ENCODE measurements around the gene FBN1.

FBN1 gene

GRCh38 chr15:48373821-48374451 is 271.6 kb downstream of the FBN1 start:
- ChIA-PET CTCF (no interaction called here), POLR2A (no interaction called here)
- TF ChIP-seq KLF1 (tag by site-specific recombination; IDR thresholded peaks at IDR 0.05) (peak; percentile 52; the same call in 1 of the 2 replicates), PRDM10 (tag by site-specific recombination; IDR thresholded peaks at IDR 0.05) (0 out of 2 replicates have a peak, but pooled peaks have one; percentile 39), PATZ1 (tag by site-specific recombination; IDR thresholded peaks at IDR 0.05) (peak; percentile 27; the same call in 1 of the 2 replicates), ZNF660 (tag by site-specific recombination; IDR thresholded peaks at IDR 0.05) (no peak), ZNF335 (tag by site-specific recombination; conservative IDR thresholded peaks at IDR 0.05) (peak; percentile 40; the same call in 1 of the 2 replicates), HOXC10 (CRISPR knock-in tag; IDR thresholded peaks at IDR 0.05) (no peak), ZBTB11 (tag by site-specific recombination; conservative IDR thresholded peaks at IDR 0.05; ENCODE audit: low read depth) (no peak), ZNF112 (tag by site-specific recombination; IDR thresholded peaks at IDR 0.05) (no peak), ZNF184 (tag by site-specific recombination; IDR thresholded peaks at IDR 0.05) (0 out of 2 replicates have a peak, but pooled peaks have one; percentile 14), ZEB2 (tag by site-specific recombination; IDR thresholded peaks at IDR 0.05) (no peak), PRDM1 (tag by site-specific recombination; IDR thresholded peaks at IDR 0.05) (peak; percentile 79), ZBTB10 (tag by site-specific recombination; IDR thresholded peaks at IDR 0.05) (no peak)
- TF ChIP-seq, protein P1, sequence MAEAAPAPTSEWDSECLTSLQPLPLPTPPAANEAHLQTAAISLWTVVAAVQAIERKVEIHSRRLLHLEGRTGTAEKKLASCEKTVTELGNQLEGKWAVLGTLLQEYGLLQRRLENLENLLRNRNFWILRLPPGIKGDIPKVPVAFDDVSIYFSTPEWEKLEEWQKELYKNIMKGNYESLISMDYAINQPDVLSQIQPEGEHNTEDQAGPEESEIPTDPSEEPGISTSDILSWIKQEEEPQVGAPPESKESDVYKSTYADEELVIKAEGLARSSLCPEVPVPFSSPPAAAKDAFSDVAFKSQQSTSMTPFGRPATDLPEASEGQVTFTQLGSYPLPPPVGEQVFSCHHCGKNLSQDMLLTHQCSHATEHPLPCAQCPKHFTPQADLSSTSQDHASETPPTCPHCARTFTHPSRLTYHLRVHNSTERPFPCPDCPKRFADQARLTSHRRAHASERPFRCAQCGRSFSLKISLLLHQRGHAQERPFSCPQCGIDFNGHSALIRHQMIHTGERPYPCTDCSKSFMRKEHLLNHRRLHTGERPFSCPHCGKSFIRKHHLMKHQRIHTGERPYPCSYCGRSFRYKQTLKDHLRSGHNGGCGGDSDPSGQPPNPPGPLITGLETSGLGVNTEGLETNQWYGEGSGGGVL (tag by site-specific recombination; IDR thresholded peaks at IDR 0.05): peak; percentile 97
- Histone ChIP-seq H3K4me1 (ENCODE audit: control insufficient read depth, insufficient read depth, low read length) (no peaks in the 10 kb centered on the region), H3K27ac (ENCODE audit: extremely low read depth, low read depth, low read length) (no peak overlapping the region), H3K9me3 (ENCODE audit: control insufficient read depth, insufficient read depth, low read depth, low read length) (no peaks in the 10 kb centered on the region), H3K4me3 (ENCODE audit: low read depth, low read length) (no peak overlapping the region), H3K36me3 (ENCODE audit: control insufficient read depth in 2 of 2, insufficient read depth in 1 of 2, low read length in 2 of 2) (no peaks in the 10 kb centered on the region)

Measured in HEK293 (cell line).